Stimulated activated CD4-positive, alpha-beta T cell treated with anti-CD3 and anti-CD28 coated beads, TNF-alpha, amount 100 ng/mL, for 24 hours (primary cell): ENCODE measurements around the gene MSI2.
"Not testable (repeated sequence)": the region's sequence is repeated elsewhere in the genome, so short reads cannot be mapped to it uniquely, and the experiment has no call there.

Experiments
- DNase-seq, 3 experiments: peaks; one replicate each; pipeline ENCODE4 v3.0.0-alpha.2; 2020; ENCODE audit warnings: low read depth in 3 of 3

The MSI2 gene

DNA sequence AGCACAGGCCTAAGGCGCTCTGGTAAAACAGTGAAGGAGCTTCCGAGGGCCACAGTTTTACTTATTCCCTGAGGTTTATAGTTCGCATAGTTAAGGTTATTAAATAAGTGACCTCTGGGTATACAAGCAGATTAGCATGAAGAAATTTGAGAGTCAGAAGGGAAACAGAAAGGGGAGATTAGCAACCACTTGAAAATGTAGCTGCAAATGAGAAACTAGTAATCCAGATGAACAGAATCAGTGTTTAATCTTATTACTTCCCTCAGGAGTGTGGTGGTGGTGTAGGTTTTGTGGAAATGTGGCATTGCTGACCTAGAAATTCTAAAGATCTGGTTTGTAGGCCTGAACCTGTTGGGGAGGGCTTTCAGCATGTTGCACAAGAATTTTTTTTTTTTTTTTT is 358.4 kb downstream of the MSI2 start:
- DNase-seq = no peak

DNA sequence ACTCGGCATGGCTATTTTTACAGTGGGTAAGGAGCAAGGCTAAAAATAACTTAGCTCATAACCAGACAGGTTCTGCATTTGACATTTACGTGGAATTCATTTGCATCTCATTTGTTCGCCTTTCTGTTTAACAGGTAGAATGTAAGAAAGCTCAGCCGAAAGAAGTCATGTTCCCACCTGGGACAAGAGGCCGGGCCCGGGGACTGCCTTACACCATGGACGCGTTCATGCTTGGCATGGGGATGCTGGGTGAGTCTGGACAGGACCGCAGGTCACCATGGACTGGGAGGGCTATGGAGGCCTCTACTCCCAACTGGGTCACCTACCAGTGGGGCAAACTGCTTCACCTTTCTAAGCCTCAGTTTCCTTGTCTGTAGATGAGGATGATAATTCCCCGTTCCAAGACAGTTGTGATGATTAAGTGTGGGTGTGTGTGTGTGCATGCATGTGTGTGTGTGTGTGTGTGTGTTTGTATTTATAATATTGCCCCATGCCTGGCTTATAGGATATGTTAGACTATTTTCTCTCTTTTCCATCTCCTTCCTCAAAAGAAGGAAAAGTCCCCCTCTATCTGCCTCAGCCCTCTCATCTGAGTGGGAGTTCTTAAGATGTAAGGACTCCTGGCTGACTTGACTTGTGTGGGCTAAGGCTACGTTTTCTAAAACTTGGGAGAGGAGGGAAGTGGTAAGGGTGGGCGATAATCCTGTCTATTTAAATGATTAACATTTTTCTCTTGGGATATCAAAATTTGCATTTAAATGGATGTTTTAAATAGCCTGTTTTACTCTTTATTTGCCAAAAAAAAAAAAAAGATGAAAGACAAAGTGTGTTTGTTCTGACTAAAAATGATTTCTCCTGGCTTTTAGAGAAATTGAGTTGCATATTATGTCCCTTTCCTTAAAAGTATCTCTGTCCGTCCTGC is 359.8 kb downstream of the MSI2 start:
- DNase-seq = no peak

DNA sequence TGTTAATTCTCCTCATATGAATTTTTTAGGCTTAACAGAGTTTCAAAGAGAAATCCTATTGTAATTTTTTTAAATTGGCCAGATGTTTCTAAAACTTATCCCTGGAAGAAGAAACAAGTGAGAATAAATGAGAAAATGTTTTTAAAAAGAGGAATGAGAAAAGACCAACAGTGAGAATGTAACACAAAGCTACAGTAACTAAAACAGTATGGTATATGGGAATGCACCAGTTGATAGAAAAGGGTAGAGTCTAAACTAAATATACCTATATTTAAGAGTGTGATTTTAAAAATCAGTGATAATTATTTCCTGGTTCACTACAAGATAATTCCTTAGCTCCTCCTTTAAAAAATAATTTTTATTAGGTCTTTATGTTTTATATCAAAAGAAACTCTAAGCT is 360.9 kb downstream of the MSI2 start:
- no peak for DNase-seq

DNA sequence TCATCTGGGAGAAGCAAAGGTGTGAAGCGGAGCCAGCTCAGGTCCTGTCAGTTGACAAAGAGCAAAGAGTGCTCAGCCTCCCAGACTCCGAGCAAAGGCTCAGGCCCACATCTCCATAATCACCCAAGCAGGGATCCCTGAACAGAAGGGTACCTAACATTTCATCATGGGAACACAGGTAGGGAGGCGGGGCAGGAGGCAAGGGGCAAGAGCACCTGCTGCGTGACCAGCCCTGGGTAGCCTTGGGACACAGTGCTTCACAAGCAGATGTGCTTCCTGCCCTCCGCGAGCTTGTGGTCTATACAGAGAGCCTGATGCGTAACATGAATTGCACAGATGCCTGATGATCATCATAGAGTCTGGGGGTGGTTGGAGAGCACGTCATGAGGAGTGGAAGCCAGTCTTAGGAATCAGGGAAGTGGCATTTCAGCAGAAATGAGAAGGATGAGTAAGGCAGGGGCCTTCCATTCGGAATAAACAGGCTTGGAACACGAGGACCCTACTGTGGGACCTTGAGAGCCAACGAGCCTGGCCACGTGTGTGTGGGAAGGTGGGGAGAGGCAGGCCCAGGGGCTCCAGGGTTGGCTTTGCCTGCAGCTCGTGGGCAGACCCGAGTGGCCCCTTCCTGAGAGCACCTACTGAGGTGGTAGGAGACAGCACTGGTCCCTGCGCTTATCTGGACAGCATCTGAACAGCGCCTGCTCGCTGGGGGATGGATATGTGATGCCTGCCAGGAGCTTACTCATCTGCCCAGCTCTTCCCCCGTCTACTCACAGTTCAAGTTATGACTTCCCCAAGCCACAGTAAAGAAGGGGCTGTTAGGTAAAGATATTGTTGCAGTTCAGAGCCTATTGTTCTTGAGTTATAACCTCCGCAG is 363.0 kb downstream of the MSI2 start:
- DNase-seq = no peak

DNA sequence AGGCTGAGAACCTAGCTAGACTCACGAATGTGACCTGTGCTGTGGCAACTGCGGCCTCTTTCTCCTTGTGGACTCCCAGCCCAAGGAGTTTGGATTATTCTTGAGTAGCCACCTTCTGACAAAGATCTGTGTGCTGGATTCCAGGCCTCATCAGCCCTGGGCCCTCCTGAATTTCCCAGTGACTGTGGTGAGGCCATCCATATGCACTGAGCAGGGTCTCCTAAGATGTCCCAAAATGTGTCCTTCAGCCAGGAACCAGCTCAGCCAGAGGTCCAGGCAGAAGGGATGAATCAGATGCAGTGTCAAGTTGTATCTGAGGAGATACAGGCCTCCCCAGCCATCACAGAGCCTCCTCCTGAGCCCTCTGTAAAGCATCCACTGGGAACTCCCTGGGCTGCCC is 364.3 kb downstream of the MSI2 start:
- no peak for DNase-seq

DNA sequence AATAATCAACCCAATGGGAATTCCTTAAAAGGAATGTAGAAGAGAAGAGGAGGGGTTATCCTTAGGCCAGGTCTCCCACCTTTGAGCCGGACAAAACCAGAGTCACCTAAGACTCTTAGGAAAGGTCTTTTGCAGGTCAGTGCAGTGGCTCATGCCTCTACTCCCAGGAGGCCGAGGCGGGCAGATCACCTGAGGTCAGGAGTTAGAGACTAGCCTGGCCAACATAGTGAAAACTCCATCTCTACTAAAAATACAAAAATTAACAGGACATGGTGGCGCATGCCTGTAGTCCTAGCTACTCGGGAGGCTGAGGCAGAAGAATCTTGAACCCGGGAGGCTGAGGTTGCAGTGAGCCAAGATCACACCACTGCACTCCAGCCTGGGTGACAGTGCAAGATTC is 365.5 kb downstream of the MSI2 start:
- DNase-seq = not testable (repeated sequence)

DNA sequence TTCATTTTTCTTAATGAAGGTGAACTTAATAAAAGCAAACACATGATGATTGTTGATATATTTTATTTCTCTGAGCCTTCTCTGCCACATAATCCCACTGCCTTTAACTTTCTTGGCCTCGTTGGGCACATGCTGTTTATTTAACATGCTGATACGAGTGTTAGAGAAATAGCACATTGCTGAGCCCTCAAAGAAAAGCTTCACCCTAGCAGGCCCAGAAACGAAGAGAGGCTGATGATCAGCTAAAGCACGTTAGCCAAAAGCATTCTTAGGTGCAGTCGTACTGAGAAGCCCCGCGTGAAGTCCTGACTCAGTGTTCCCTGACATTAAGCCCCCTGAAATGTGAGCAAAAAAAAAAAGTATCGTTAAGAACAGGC is 366.0 kb downstream of the MSI2 start:
- DNase-seq = no peak

DNA sequence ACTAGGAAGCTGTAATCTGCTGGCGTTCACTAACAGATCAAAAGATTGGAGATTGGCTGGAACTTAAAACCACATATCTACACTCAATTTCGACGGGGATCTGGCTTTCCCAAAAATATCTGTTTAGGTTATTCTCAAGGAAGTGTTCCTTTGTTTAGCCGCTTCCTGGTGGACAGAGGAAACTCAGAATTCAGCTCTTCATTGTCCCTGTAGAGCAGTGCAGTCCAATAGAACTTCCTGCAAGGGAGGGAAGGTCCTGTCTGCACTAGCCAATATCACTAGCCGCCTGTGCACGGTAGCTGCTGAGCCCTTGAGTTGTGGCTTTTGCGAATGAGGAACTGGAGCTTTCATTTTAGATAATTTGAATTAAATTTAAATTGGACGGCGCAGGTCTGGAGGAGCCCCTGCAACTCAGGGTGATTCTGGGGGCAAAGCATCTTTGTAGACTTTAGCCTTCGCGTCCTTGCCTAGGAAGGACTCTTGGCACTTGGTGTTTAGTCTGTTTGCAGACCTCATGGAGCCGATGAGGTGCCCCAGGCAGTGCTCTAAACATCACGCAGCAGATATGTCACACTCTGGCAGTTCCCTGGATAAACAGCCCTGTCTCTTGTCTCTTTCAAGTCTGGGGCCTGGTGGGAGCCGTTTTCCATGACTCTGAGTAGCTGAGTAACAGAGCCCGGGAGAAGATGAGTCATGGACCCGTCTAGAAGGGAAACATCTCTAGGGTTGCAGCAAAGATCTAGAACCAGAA is 366.5 kb downstream of the MSI2 start:
- peak in 1 of 3 experiments; percentile 23 for DNase-seq

DNA sequence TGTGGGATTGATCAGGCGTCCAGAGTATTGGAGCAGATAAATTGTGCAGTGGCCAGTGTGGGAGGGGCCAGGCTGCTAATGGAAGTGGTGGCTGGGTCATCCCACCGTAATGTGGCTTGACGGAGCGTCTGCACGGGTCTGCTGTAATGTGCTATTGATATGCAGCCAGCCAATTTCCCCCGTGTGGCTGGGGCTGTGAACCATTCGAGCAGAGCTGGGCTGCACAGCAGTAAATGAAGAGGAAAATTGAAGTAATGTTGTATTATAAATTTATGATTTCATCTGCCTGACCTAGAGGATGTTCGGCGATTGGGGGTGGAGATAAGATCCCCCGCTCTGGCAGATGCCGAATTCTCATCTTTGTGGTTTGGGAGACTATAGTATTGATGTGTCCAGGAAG is 367.3 kb downstream of the MSI2 start:
- no peak for DNase-seq

DNA sequence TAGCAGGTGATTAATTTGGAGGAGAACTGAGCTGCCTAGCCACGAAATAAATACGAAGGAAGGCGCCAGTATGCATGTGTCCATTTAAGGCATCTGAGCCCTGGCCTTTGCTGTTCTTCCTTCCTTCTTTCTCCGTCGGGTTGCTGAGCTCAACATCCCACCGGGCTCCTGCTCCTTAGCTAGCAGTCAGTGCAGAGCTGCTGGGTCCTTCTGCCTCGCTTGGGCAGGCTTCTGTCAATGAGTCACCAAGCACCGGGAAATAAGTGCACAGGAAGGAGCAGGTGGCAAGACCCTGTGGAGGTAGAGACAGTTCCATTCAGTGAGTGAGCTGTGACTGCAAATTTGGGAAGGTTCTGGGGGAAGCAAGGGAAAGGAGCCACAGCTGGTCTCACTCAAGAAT is 368.1 kb downstream of the MSI2 start:
- DNase-seq = no peak

DNA sequence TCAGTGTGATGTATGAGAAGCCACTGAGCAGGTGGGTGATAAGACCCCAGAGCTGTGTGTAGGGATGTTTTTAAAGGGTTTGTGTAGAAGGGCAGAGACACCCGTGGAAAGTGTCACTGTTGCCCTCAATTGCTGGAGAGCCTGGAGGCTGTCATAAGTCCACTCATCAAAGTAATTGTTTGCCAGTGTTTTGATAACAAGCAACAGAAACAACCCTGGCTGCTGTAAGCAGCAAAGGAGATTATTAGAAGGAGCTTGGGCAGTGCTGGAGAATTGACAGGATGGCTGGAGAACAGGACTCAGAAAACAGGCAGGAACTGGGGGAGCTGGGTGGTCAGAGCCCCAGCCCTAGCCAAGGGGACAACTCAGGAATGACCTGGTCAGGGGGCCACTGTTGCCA is 369.2 kb downstream of the MSI2 start:
- DNase-seq = no peak

DNA sequence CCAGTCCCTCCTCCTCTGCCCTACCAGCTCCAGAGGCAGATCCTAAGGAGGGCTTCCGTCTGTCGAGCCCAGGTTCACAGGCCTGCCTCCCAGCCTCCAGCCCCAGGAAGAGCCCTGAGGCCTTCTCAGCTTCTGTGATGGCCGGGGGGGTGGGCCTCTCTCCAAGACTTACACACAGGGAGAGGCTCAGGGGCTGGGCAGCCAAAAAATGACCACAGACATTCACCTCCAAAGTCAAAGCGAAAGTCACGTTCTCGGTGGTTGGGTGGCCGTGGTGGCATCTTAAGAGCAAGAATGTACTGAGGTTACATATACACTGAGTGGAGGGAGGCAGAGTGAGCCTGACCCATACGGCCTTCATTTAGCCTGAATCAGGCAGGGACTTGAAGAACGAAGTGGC is 369.6 kb downstream of the MSI2 start:
- DNase-seq = no peak

DNA sequence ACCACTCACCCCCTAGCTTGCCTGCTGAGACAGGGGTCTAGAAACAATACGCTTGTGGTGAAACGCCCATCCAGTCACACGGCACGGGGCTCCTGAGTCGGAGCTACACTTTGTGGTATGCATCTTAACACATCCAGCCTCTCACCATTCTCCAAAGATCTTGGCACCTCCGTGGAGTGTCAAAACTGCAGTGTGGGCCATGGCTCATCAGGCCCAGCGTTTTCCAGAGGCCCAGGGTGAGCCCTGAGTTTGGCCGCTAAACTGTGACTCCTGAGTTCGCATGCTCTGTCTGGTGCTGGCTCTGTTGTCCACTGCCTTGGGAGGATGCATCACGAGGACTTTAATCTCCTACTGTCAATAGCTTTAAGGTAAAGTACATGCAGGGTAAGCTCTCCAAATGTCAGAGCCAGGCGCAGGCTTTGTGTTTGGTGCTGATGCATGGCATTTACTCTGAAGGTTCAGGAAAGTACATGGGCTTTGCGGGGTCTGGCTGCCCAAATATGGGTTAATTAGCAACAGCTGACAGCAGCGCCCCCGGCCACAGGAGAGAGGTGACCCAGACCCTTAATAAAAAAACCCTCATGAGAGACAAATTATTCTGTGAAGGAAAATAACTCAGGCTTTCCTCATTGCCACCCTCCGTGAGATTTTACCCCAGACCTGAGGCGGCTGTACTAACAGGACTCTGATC is 370.3 kb downstream of the MSI2 start:
- DNase-seq = no peak

DNA sequence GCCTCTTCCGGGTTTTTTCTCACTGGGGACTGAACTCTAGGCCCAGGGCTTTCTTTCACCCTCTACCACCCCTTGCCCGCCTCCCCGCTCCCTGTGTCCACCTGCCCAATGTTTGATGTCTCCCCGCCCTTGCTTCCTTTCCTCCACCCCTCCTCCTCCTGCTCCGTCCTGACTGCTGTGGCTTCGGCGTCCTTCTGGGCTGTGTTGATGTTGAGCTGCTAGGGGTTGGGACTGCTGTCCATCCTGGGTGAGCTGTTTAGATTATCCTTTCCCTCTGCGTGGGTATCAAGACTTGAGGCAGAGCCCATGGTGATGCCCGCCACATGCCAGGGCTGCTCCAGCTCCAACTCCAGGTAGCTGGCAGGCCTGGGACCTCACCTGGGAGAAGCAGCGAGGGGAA is 371.3 kb downstream of the MSI2 start:
- DNase-seq = no peak

DNA sequence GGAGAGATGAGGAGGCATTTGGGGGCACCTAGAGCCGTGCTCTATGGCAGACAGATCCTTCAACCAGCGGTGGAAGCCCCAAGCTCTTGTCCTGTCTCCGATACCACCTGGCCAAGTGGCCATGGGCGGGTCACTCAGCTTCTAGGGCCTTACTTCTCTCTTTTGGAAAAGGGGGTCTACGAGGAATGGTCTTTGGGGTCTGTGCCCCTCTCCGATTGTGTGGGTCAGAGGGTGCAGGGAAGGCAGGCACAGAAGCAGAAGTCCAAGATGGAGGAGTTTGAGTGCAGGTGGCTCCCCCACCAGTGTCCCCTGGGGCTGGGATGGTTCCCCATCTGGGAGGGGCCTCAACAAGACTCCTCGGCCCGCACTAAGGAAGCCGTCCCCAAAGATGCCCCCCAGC is 372.1 kb downstream of the MSI2 start:
- no peak for DNase-seq

DNA sequence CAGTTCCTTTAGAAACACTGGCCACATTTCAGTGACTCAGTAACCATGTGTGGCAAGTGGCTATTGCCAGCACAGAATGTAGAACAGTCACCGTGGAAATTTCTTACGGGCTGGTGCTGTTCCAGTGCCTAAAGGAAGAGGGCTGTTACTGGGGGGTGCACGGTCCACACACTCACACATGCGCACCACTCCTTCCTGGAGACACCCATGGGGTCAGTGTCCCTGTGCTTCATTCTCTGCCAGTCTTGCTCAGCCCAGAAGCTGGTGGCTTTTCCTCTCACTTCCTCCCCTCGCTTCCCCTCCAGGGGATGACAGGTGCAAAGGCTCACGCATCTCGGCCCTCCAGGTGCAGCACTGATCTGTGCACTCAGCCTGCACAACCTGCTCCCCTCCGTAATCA is 373.1 kb downstream of the MSI2 start:
- DNase-seq = no peak

DNA sequence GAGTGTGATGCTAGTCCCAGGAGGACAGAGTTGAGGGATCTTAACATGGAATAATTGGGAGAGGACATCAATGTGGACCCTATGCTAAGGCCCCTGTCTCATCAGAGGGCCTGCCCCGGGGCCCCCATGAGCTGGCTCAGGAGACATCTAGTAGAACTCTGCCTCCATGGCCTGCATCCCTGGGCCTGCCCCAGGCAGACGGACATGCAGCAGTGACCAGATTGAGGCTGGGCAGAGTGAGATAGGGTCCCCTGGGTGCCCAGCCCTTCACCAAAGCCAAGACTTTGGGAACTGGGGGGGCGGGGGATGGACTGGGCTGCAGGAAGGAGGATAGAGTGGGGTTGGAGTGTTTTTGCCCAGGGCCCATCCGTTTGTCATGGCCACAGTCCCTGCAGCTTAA is 373.6 kb downstream of the MSI2 start:
- DNase-seq = no peak

DNA sequence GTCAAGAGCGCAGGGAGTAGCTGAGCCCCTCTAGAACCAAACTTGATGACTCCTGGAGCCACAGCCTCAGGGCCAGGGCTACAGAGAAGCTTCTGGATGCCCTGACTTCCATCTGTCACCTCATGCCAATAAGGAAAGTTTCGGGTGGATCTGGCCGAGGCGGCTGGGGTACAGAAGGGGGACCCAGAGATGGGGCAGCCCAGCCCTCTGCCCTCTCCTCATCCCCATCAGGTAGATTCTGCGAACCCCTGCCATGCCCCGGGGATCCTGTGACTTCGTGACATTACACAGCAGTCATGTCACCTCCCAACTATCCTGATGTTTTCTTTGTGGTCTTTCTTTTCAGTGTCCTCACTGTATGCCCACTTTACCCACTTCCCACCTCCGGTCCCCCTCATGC is 374.4 kb downstream of the MSI2 start:
- DNase-seq = no peak

DNA sequence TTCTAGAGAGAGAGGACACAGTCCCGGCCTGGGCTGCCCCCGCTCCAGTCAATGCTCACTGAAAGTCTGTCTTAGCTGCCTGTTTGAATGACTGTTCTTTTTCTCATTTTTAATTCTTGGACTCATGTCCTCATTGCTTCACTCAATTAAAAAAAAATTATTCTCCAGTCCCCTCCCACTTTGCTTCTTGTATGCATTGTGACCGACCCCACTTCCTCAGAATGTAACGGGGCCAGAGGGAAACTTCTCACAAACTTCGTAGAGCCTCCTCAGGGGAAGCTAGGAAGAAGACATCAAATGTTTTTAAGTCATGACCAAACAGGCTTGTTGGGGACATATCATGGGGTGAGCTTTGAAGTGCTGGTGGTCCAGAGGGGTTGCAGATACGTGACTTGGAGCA is 375.5 kb downstream of the MSI2 start:
- no peak for DNase-seq

DNA sequence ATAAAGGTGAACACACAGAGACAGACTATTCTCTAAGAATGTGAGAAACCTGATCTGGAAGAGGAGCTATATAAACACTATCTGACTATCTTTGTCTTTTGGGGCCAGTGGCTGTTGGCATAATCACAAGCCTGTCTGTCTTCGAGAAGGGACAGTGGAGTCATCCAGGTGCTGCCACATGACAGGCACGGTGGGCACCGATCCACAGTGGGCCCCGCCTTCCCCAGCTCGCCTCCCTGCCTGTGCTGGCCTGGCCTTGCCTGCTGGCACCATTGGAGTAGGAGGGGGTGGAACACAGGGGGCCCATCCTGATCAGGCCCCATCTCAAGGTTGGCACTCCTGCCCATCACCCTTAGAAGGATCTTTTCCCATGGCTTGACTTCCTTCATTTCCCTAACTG is 376.0 kb downstream of the MSI2 start:
- DNase-seq = no peak

DNA sequence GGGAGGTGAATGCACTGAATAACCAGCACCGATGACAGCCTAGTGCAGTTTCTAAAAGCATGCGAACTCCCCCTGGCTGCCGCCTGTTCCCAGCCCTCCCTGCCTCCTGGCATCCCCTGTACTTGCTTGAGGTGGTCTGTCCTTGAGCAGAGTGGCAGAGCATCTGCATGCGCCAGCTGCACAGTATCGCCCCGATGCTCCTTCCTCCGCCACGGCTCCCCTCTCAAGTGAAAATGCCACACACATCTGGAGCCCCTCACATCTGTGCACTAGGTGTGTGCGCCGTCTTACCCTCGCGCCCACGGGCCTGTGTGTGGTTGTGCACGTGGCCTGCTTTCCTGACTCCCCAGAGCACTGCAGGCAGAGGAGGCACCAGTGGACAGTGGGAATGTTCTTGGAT is 376.9 kb downstream of the MSI2 start:
- no peak for DNase-seq
